ENCODE measurements around the gene SHCBP1.
"Not testable (repeated sequence)": the region's sequence is repeated elsewhere in the genome, so short reads cannot be mapped to it uniquely, and the experiment has no call there.

The SHCBP1 gene

GRCh38 chr16:46573008-46573833 lies 48.0 kb downstream of the SHCBP1 start:
- H3K4me3 ChIP-seq (ENCODE audit: low read depth, low read length): peak overlapping the region; percentile 25; the same call in 1 of the 2 replicates
- H3K79me2 ChIP-seq (ENCODE audit: control insufficient read depth, insufficient read depth, low read length, unreplicated experiment): no peaks in the 10 kb centered on the region
- no peaks in the 10 kb centered on the region for H3K36me3 ChIP-seq (ENCODE audit: insufficient read depth, low read length)
- H3K27ac ChIP-seq (ENCODE audit: low read depth, low read length): no peak overlapping the region; the same call in 1 of the 2 replicates
- H3K4me1 ChIP-seq (ENCODE audit: control insufficient read depth, insufficient read depth, low read length, unreplicated experiment): peaks cover 8% of the 10 kb centered on the region
- H3K27me3 ChIP-seq (ENCODE audit: insufficient read depth, low read length): no peaks in the 10 kb centered on the region
- no peak overlapping the region for H2AFZ ChIP-seq (ENCODE audit: low read length, unreplicated experiment)

- no peaks in the 10 kb centered on the region for H3K36me3 ChIP-seq (ENCODE audit: insufficient read depth, low read length)
- no peak overlapping the region for H3K27ac ChIP-seq (ENCODE audit: low read depth, low read length)
- H3K27me3 ChIP-seq (ENCODE audit: insufficient read depth, low read length): no peaks in the 10 kb centered on the region
- H3K4me1 ChIP-seq (ENCODE audit: control insufficient read depth, insufficient read depth, low read length, unreplicated experiment): peaks cover 8% of the 10 kb centered on the region
- H3K4me3 ChIP-seq (ENCODE audit: low read depth, low read length): no peak overlapping the region
- no peaks in the 10 kb centered on the region for H3K79me2 ChIP-seq (ENCODE audit: control insufficient read depth, insufficient read depth, low read length, unreplicated experiment)
- H2AFZ ChIP-seq (ENCODE audit: low read length, unreplicated experiment): no peak overlapping the region
These were observed 51.9 kb downstream of the SHCBP1 start for GRCh38 chr16:46569231-46569735.

- Histone ChIP-seq H3K27me3 (ENCODE audit: insufficient read depth, low read length) (no peaks in the 10 kb centered on the region), H3K36me3 (ENCODE audit: insufficient read depth, low read length) (no peaks in the 10 kb centered on the region), H3K27ac (ENCODE audit: low read depth, low read length) (no peak overlapping the region), H2AFZ (ENCODE audit: low read length, unreplicated experiment) (no peak overlapping the region), H3K4me3 (ENCODE audit: low read depth, low read length) (no peak overlapping the region), H3K4me1 (ENCODE audit: control insufficient read depth, insufficient read depth, low read length, unreplicated experiment) (peaks cover 5% of the 10 kb centered on the region), H3K79me2 (ENCODE audit: control insufficient read depth, insufficient read depth, low read length, unreplicated experiment) (no peaks in the 10 kb centered on the region)
These were observed 52.5 kb downstream of the SHCBP1 start for GRCh38 chr16:46568472-46569230.

- Histone ChIP-seq H2AFZ (ENCODE audit: low read length, unreplicated experiment) (no peak overlapping the region), H3K36me3 (ENCODE audit: insufficient read depth, low read length) (no peaks in the 10 kb centered on the region), H3K4me3 (ENCODE audit: low read depth, low read length) (no peak overlapping the region), H3K27me3 (ENCODE audit: insufficient read depth, low read length) (no peaks in the 10 kb centered on the region), H3K79me2 (ENCODE audit: control insufficient read depth, insufficient read depth, low read length, unreplicated experiment) (no peaks in the 10 kb centered on the region), H3K4me1 (ENCODE audit: control insufficient read depth, insufficient read depth, low read length, unreplicated experiment) (no peaks in the 10 kb centered on the region), H3K27ac (ENCODE audit: low read depth, low read length) (no peak overlapping the region)
These were observed 58.2 kb downstream of the SHCBP1 start for GRCh38 chr16:46562979-46563378.

DNA sequence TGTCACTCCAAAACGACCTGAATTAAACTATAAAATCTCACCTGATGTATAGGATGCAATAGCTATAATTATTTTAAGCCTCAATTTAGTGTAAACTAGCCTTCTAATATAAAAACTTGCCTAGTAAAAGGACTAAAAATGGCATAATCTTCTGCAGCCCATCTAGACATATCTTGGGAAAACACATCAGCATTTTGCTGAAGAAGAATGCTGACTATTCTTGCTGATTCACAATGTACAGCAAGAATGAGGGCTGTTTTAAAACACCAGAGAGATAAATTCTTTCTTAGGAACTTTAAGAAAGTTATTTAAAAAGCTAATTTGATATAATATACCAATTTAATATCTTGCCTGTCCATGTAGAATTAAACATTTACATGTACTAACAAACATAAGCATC lies 63.2 kb downstream of the SHCBP1 start:
- no peaks in the 10 kb centered on the region for H3K27me3 ChIP-seq (ENCODE audit: insufficient read depth, low read length)
- H3K4me1 ChIP-seq (ENCODE audit: control insufficient read depth, insufficient read depth, low read length, unreplicated experiment): peaks cover 4% of the 10 kb centered on the region
- no peaks in the 10 kb centered on the region for H3K36me3 ChIP-seq (ENCODE audit: insufficient read depth, low read length)
- no peak overlapping the region for H2AFZ ChIP-seq (ENCODE audit: low read length, unreplicated experiment)
- no peak overlapping the region for H3K4me3 ChIP-seq (ENCODE audit: low read depth, low read length)
- H3K27ac ChIP-seq (ENCODE audit: low read depth, low read length): no peak overlapping the region
- H3K79me2 ChIP-seq (ENCODE audit: control insufficient read depth, insufficient read depth, low read length, unreplicated experiment): no peaks in the 10 kb centered on the region

DNA sequence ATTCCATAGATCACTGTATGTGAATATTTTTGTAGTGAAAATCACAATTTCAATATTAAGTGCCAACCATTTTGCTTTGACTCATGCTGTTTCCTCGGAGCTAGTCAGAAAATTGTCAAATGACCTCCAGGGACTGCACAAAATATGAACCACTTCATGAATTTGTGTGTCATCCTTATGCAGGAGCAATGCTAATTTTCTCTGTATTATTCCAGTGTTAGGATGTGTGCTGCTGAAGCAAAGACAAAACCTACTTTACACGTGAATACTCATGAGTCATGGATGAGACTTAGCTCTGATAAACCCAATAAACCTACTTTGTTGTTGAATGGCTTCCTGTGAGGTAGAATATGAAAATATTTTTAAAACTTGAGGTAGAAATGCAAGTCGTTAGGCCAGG lies 65.2 kb downstream of the SHCBP1 start:
- Histone ChIP-seq H2AFZ (ENCODE audit: low read length, unreplicated experiment) (peak overlapping the region; percentile 67), H3K4me1 (ENCODE audit: control insufficient read depth, insufficient read depth, low read length, unreplicated experiment) (peaks cover 4% of the 10 kb centered on the region), H3K79me2 (ENCODE audit: control insufficient read depth, insufficient read depth, low read length, unreplicated experiment) (no peaks in the 10 kb centered on the region)

GRCh38 chr16:46554435-46554834 lies 66.7 kb downstream of the SHCBP1 start:
- H3K36me3 ChIP-seq (ENCODE audit: insufficient read depth, low read length); H3K27me3 ChIP-seq (ENCODE audit: insufficient read depth, low read length); H3K4me1 ChIP-seq (ENCODE audit: control insufficient read depth, insufficient read depth, low read length, unreplicated experiment); H2AFZ ChIP-seq (ENCODE audit: low read length, unreplicated experiment); H3K27ac ChIP-seq (ENCODE audit: low read depth, low read length); H3K4me3 ChIP-seq (ENCODE audit: low read depth, low read length); H3K79me2 ChIP-seq (ENCODE audit: control insufficient read depth, insufficient read depth, low read length, unreplicated experiment): not testable (repeated sequence)

More for the DNA sequence above, 65.2 kb downstream of the SHCBP1 start:
- no peaks in the 10 kb centered on the region for H3K36me3 ChIP-seq (ENCODE audit: insufficient read depth, low read length)
- no peak overlapping the region for H3K27ac ChIP-seq (ENCODE audit: low read depth, low read length)
- no peaks in the 10 kb centered on the region for H3K27me3 ChIP-seq (ENCODE audit: insufficient read depth, low read length)
- no peak overlapping the region for H3K4me3 ChIP-seq (ENCODE audit: low read depth, low read length)

GRCh38 chr16:46549477-46549876 lies 71.7 kb downstream of the SHCBP1 start:
- no peaks in the 10 kb centered on the region for H3K36me3 ChIP-seq (ENCODE audit: insufficient read depth, low read length)
- no peak overlapping the region for H3K27ac ChIP-seq (ENCODE audit: low read depth, low read length)
- H3K27me3 ChIP-seq (ENCODE audit: insufficient read depth, low read length): peaks cover 9% of the 10 kb centered on the region
- H2AFZ ChIP-seq (ENCODE audit: low read length, unreplicated experiment): no peak overlapping the region
- H3K4me3 ChIP-seq (ENCODE audit: low read depth, low read length): no peak overlapping the region
- no peaks in the 10 kb centered on the region for H3K4me1 ChIP-seq (ENCODE audit: control insufficient read depth, insufficient read depth, low read length, unreplicated experiment)
- H3K79me2 ChIP-seq (ENCODE audit: control insufficient read depth, insufficient read depth, low read length, unreplicated experiment): no peaks in the 10 kb centered on the region
